NK-92 (cell line): Measurements from ENCODE around the gene ELP2.

Experiments
- DNase-seq: peaks from one replicate; lab custom pipeline; 2025; ENCODE audit not compliant: unreplicated experiment; lab: John Stamatoyannopoulos, UW

ELP2 gene

DNA sequence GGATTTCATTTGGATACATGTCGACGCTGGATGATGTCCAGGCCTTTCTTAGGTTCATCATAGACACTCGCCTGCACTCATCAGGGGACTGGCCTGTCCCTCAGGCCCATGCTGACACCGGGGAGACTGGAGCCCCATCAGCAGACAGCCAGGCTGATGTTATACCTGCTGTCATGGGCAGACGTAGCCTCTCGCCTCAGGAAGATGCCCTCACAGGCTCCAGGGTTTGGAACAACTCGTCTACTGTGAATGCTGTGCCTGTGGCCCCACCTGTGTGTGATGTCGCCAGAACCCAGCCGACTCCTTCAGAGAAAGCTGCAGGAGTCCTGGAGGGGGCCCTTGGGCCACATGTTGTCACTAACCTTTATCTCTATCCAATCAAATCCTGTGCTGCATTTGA lies 85.9 kb downstream of the ELP2 start:
- DNase-seq: no peak

- DNase-seq: no peak
Observed at GRCh38 chr18:36217348-36217747, 87.6 kb downstream of the ELP2 start.

DNA sequence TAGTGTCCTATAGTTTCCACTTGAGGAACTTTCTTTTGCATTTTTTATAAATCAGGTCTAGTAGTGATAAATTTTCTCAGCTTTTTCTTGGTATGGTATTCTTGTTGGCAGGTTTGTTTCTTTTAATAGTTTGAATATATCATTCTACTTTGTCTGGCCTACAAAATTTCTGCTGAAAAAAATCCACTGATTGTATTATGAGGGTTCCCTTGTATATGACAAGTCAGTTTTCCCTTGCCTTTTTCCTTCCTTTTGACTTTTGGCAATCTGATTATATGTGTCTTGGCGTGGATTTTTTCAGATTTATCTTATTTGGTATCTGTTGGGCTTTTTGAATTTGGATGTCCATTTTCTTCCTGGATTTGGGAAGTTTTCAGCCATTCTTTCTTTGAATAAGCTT lies 99.5 kb downstream of the ELP2 start:
- no peak for DNase-seq
